HG02884 (cell line): Measurements from ENCODE around the gene ANKRD23.
"Not testable (repeated sequence)": the region's sequence is repeated elsewhere in the genome, so short reads cannot be mapped to it uniquely, and the experiment has no call there.

Experiments
- ATAC-seq: cut with Tn5 transposase; IDR thresholded peaks from one replicate; pipeline ENCODE4 v1.9.1; 2021; ENCODE audit warnings: mild to moderate bottlenecking, moderate library complexity; ENCODE audit not compliant: unreplicated experiment

The ANKRD23 gene

DNA sequence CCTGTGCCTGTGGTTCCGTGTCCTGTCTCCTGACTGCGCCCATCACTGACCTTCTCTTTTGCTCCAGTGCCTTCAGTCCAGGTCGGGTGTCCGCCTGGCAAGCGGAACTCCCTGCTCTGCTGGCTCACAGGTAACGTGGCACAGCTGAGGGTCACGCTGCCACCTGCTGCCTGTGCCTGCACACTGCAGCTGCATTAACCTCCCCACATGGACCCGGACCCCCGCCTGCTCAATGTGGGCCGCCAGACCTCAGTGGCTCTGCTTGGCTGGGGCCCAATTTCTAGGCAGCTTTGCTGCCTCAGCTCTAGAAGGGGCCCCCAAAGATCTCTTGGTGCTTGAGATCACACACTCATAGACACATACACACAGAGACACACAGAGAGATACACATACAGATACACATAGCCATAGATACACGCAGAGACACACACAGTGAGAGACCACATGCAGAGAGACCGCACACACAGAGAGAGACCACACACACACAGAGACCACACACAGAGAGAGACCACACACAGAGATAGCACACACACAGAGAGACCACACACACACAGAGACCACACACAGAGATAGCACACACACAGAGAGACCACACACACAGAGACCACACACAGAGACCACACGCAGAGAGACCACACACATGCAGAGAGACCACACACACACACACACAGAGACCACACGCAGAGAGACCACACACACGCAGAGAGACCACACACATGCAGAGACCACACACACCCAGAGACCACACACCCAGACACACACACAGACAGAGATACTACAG lies 42.6 kb downstream of the ANKRD23 start:
- peak; percentile 61 for ATAC-seq

DNA sequence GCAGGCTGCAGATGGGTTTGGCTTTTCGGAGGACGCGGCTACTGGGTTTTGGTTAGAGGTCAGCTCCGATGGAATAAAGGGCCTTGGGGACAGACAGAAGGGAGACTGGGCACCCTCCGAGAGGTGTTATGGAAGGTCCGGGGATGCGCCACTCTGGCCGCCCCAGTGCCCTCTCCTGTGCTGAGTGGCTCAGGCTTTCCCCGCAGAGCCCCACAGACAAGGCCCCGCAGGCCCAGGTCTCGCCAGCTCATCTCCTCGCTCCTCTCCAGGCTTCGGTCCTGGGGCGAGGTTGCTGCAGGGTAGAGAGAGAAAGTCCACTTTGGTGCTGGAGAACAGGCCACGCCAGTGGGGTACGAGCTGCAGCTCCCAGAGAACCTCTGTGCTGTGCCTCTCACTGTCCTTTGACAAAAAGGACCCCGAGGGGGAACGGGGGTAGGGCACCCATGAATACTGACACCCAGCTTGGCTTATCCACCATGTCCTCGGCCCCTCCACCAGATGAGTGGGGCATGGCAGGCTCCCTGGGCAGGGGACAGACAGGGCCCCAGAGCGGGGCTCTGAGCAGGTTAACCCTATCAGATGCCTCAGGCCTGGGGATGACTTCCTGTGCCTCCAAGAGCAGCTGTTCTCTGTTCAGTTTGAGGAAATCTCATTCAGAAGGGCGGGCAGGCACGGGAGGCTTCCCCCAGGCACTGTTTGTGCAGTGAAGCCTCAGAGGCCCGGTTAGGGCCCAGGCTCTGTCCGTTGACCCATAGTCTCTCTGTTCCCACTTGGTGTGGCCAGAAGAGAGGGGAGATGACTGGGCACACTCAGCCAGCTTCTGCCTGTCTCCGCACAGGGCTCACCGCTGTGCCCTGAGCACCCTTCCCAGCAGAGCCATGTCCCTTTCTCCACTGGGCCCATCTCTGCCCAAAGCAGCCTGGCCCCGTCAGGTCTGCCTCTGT lies 43.5 kb downstream of the ANKRD23 start:
- ATAC-seq, result no peak

DNA sequence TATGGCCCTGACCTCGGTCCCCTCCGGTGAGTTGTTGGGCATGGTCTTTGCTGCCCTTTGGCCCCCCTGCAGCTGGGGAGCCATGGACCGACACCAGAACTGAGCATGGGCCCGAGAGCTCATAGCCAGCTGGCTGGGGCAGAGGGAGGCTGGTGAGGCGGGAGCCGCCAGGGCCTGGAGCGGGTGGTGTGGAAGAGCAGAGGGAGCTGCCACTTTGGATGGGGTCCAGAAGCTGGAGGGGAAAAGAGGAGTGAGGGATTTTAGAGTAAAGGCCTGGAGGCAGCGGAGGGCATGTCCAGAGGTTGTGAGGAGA lies 44.2 kb downstream of the ANKRD23 start:
- ATAC-seq, result no peak

- ATAC-seq, result no peak
These were observed 44.8 kb downstream of the ANKRD23 start for GRCh38 chr2:96798733-96799622.

DNA sequence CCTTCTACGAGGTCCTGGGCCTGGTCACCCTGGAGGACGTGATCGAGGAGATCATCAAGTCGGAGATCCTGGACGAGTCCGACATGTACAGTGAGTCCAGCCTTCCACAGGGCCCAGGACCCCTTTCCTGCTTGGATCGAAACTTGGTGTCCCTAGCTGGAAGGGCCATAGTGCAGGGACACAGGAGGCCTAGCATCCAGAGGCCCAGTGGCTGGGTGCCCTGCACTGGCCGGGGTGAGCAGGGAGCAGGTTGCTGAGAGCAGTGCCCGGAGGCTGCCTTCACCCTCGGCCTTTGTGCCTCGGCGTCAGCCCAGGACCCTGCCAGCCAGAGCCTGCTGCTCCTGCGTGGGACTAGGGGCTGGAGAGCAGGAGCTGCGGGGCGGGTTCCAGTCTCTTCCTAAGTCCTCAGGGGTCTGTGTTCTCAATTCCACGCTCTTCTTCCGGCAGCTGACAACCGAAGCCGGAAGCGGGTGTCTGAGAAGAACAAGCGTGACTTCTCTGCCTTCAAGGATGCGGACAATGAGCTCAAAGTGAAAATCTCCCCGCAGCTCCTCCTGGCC lies 46.7 kb downstream of the ANKRD23 start:
- no peak for ATAC-seq

- not testable (repeated sequence) for ATAC-seq
These were observed 47.3 kb downstream of the ANKRD23 start for GRCh38 chr2:96796497-96796896.

- no peak for ATAC-seq
These were observed 48.7 kb downstream of the ANKRD23 start for GRCh38 chr2:96795076-96795475.

GRCh38 chr2:96792772-96793749 lies 50.8 kb downstream of the ANKRD23 start:
- no peak for ATAC-seq

DNA sequence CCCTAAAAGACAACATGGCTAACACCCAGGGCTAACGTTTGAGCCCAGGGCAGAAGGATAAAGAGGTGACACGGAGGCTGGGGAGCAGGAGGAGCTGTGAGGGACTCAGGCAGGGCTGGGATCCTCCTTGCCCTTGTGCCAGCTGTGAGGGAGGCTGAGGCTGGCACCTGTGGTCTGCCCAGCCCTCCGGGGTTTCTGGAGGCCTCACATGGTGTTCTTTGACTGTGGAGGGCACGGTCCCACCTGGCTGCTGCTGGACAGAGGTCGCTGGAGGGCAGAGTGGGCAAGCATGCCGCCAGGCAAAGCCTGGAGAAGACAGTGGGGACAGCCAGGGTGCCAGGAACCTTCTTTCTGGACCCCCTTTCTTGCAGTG lies 54.6 kb downstream of the ANKRD23 start:
- ATAC-seq, result no peak

DNA sequence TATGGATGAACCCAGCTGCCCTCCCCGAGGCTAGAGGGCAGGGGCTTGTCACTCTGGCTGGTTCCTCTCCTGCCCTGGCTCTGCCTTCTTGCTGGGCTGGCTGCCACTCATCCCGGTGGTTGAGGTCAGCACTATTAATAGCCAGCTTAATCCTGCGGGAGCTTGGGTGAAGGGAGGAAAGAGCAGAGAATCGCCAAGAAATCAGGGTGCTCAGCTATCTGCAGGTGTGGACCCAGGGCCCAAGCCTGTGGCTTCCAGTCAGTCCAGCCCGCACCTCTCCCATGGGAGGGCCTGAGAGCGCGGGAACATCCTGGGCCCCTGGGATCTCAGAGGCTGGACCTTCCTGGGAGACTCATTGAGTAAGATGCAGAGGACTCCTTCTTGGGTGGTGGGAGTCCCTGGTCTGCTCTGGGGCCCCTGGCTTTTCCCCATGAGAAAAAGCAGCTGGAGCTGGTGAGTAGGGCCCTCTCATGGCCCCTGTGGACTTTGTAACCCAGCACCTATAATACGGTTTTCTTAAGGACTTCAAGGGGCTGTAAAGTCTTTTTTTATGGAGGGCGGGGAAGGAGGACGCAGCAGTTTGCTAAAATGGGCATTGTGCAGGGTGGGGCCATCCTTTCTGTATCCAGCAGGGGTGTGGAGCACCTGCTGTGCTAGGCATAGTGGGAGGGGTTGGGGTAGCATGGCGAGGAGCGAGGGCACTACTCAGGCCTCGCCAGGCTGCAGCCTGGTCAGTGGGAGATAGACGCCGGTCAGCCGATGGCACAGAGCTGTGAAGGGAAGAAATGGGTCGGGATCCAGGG lies 55.2 kb downstream of the ANKRD23 start:
- no peak for ATAC-seq
